GM18517 (cell line): ENCODE data around the gene ERCC3.
"Not testable (repeated sequence)": the region's sequence is repeated elsewhere in the genome, so short reads cannot be mapped to it uniquely, and the experiment has no call there.

Experiments
- ATAC-seq: cut with Tn5 transposase; IDR thresholded peaks from one replicate; pipeline ENCODE4 v1.9.1; 2021; ENCODE audit warnings: mild to moderate bottlenecking, moderate library complexity; ENCODE audit not compliant: unreplicated experiment

ERCC3 gene

DNA sequence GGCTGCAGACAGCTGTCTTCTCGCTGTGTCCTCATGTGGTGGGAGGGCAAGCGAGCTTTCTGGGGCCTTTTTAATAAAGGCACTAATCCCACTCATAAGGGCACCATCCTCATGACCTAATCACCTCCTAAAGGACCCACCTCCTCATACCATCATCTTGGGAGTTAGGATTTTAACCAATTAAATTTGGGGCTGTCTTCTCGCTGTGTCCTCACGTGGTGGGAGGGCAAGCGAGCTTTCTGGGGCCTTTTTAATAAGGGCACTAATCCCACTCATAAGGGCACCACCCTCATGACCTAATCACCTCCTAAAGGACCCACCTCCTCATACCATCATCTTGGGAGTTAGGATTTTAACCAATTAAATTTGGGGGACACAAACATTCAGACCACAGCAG lies 66.7 kb downstream of the ERCC3 start:
- ATAC-seq: not testable (repeated sequence)

DNA sequence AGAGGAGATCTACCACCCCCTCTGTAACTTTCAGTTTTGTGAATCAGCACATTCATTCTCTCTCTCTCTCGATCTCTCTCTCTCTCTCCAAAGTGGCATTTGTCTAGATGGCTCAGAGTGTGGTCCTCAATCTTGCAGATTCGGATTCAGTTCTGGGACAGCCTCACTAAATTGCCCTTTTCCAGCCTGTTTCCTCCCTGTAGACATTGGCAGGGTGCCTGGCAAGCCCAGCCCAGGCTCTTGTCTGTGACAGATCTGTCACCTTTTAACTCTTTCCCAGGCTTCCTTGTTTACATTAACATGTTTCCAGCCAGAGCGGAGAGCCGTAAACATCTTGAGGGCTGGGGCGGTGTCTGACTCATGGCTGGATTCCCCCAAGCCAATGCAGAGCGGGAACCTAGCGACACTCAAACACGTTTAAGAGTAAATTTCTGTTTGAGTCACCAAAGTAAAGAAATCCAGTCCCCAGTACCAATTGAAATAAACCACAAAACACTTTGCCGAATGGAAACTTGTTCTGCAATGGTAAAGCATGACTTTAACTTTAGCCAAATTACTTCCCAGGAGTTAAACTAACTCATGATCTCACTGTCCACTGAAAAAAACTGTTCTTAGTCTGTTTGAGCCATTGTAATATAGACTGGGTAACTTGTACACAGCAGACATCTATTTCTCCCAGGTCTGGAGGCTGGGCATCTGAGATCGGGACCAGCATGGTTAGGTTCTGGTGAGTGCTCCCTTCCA lies 67.3 kb downstream of the ERCC3 start:
- no peak for ATAC-seq

DNA sequence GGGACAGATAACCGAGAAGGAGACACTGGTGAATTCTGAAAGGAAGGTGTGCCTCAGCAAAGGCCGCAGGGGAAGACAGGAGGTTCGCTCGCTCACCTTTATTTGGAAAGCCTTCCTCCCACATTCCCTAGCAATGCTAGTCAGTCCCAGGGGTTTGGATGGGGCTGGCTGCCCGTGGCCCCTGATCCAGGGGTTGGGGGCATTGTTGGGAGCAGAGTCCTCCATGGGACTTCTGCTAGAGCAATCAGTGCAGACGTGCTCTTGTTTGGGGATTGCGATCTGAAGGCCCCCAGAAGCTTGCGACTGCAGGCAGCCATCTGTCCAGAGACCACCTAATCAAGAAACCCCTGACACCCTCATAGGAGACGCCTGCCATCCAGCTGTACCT lies 67.8 kb downstream of the ERCC3 start:
- no peak for ATAC-seq

DNA sequence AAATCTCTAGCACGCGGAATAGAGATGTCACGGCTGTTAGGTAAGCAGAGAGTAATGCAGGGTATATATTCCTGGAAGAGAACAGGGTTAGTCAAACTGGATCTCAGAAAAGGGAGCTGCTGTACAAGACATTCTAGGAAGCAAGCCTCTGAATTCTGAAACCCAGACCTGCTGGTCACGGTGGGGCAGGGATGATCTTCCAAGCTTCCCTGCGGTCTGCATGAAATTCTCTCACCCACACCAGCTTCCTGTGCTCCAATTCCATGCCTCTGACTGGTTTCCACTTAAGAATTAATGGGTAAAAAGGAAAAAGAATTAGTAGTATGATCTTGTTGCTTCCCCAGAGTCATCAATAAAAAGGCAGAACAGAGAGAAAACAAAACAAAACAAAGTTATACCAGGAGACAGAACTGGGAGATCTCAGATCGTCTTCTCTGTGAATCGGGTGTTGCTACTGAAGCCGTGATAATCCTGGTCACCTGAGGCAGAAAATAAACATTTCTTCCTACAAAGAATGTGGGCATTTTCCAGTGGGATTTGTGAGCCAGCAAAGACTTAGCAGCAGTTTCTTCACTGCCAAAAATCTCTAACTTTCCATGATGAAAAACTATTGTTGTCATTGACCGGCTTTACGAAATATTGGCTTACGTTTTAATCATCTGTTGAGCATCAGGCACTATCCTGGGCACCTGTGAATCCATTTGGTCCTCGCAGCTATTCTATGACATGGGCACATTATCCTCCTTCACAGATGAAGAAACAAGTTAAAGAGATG lies 68.6 kb downstream of the ERCC3 start:
- no peak for ATAC-seq

DNA sequence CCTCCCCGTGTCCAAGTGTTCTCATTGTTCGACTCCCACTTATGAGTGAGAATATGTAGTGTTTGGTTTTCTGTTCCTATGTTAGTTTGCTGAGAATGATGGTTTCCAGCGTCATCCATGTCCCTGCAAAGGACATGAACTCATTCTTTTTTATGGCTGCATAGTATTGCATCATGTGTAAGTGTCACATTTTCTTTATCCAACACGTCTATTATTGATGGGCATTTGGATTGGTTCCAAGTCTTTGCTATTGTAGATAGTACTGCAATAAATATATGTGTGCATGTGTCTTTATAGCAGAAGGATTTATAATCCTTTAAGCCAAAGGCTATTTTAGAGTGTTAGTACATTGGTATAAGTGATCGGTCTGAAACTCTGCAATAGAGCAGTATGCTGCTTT lies 69.8 kb downstream of the ERCC3 start:
- ATAC-seq: not testable (repeated sequence)

DNA sequence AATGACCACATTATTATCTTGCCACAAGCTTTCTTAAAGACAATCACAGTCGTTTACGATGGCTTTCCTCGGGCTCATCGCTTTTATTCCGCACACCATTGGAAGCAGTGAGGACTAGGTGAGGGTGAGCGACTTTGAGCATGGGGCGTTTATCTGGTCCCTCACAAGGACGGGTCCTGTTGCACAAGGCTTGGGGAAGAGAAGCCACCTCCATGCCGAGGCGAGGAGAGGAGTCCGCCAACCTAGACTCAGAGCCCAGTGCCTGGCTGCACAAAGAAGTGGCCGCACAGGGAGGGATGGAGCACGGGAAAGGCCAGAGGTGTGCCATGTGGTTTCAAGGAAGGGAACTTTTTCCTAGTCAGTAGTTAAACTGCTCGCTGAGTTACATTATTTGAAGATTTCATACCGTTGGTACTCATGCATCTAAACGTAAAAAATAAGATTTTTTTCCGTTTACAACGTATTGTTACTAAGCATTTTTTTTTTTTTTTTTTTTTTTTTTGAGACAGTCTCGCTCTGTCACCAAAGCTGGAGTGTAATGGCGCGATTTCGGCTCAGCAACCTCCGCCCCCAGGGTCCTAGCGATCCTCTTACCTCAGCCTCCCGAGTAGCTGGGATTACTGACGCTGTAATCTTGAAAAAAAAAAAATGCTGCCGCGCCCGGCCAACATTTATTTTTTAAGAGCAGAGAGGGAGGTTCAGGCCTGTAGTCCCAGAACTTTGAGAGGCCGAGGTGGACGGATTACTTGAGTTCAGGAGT lies 73.0 kb downstream of the ERCC3 start:
- no peak for ATAC-seq

DNA sequence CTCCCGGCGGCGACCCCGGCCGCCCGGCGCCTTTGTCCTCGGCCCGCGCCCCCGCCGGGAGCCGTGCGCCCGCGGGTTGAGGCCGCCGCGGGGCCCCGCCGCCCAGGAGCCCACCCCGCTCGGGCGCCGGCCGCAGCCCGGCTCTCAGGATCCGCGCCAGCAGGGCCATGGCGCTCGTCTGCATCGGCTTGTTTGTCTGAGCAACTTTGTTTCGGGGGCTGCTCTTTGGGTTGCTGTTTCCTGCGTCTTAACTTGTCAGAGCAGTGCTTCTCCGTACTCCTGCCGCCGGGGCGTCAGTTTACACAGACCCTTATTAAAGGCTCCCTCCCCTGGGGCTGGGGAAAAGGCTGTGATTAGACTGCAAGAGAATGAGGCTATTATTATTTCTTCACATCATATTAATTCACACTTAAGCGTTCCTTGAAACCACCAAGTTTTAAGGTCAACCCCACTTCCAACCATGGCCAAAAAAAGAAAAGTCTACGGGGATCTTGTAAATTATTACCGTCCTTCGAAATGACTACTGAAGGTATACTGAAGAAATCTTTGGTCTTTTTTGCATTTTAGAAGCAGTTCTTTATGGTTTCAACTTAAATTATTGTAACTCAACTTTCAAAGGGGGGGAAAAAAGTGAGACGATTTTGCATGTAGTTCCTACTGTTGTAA lies 73.7 kb downstream of the ERCC3 start, which contains the start of gene CYP27C1:
Gene CYP27C1 (minus strand): TSS at position 198 of the 666 bp plus-strand sequence. CDS start 29 bp downstream, at position 169.
- no peak for ATAC-seq

DNA sequence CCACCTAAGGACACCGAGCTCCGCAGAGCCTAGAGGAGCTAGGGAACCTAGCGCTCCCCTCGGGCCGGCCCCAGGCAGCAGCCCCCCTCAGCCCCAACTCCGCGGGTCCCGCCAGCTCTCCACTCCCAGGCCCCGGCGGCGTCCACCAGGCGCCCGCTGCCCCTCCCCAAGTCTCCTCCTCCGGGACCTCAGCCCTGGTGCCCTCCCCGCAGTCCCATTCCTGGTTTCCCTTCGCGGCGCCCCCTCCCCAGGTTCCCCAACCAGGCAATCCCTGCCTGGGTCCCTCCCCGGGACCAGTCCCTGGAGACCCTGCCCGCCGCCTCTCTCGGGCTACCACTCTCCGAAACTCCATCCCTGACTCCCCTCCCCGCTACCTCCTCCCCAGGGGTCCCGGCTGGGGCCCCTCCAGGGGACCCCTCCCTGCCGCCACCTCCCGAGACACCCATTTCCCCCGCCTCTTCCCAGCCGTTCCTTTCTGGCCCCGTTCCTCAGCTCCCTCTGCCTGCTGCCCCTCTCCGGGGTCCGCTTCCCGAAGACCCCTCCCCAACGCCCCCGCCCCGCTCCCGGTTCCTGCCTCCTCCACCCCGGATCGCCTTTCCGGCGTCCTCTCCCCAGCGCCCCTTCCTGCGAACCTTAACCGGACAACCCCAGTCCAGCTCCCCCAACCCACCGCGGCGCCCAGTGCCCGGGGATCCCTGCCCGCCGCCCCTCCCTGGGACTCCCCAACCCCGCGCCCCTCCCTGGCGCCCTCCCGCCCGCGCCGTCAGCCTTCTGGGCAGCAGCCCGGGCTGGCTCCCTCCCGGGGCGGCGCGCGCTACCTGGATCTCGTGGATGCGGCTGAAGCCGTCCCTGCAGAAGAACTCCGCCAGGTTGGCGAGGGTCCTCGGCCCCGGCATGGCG lies 74.5 kb downstream of the ERCC3 start:
- no peak for ATAC-seq

DNA sequence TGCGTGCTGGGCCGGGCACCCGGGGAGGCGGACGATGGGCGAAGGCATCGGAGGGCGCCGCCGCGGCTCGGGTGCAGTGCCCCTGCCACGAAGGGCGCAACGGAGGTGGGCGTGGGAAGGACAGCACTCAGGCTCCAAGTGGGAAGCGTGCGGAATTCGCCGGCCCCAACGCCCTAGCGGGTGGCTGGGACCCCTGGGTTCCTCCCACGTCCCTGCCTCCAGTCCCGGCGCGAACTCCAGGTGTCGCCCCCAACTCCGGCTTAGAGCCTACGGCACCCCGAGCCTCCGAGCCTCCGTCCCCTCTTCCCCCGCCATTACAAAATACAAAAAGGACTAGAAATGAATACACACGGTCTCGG lies 75.2 kb downstream of the ERCC3 start:
- ATAC-seq: no peak

DNA sequence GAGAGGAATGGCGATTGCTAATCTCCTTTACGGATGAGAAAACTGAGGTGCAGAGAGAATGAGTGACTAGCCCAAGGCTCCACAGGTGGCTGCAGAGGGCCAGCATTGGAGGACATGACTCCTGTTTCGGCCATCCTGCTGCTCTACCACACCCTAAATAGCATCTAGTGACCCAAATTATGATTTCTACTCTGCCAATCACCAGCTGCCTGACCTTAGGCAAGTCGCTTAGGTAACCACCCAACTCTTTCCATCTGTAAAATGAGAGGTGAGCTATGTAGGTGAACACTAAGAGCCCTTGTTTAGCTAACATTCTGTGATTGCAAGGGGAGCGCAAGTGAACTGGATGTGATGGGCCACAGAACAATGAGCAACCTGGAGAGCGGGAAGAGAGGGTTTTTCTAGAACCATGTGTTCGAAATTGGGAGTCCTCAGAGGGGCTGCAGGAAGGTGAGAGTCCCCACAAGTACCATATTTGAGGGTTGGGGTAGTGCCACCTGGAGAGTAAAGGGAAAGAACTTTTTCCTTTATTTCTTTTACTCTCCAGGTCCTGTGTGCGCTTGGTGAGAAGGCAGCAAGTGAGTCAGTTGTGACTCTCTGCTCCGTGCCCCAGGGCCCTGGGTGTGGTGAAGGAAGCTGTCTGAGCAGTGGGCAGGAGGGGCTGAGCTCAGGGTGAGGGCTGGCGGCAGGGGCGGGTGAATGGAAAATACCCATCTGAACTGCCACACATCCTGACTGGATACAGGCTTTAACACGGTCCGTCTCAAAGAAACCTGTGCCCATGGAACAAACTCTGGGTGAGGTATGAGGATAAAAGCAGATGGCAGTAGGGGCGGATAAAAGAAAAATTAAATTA lies 76.2 kb downstream of the ERCC3 start:
- ATAC-seq: no peak

DNA sequence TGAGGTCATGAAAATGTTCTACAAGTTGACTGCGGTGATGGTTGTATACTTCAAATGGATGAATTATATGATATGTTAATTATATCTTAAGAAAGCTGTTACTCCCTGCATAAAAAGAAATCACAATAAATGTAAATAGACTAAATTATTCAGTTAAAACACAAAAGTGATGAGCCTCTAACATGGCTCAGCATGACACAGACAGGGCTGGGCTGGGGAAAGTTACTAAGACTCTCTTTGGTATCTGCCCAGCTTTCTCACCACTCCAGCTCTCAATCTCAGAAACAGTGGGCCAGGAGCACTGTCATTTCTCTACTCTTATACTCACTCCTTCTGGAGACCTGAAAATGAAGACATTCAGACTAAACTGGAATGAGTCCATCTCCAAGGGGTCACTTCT lies 77.4 kb downstream of the ERCC3 start:
- ATAC-seq: no peak

DNA sequence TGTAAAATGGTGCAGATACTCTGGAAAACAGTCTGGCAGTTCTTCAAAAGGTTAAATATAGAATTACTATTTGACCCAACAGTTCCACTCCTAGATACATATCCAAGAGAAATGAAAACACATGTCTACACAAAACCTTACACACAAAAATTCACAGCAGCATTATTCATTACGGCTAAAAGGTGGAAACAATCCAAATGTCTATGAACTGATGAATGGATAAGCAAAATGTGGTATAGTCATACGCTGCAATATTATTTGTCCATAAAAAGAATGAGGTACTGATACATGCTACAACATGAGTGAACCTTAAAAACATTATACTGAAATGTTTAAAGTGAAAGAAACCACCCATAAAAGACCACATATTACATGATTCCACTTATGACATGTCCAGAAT lies 77.8 kb downstream of the ERCC3 start:
- no peak for ATAC-seq

DNA sequence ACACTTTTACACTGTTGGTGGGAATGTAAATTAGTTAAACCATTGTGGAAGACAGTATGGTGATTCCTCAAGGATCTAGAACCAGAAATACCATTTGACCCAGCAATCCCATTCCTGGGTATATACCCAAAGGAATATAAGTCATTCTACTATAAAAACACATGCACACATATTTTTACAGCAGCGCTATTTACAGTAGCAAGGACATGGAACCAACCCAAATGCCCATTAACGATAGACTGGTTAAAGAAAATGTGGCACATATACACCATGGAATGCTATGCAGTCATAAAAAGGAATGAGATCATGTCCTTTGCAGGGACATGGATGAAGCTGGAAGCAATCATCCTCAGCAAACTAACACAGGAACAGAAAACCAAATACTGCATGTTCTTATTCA lies 79.7 kb downstream of the ERCC3 start:
- not testable (repeated sequence) for ATAC-seq

DNA sequence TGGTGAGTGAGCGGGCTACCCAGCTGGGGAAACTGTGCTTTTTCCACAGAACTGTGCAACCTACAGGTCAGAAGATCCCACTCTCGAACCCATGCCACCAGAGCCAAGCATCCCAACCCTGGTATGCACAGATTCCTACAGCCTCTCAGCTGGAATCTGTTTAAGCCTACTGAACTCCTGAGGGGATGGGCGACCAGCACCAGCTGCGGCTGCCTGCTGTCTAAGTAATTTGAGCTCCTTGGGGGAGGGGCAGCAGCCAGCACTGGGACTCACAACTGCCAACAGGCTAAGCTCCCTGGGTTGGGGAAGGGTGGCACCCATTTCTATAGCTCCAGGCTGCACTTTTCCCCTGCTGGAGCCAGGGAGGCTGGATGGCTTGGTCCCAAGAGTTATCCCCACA lies 85.6 kb downstream of the ERCC3 start:
- no peak for ATAC-seq
